Spleen (tissue), 7 donors: ENCODE data around the gene CDHR2.

ENCODE experiments used
- POLR2A ChIP-seq, 3 donors: fragments of 450-650 bp; IDR thresholded peaks; one replicate each; pipeline ENCODE4 v1.5.1; 2017; ENCODE audit warnings: antibody characterized with exemption in 3 of 3, mild to moderate bottlenecking in 1 of 3
- TF ChIP-seq, protein P1 (sequence below), 11 experiments: fragments of 200-600 bp in 7 of 11; fragments of 450-650 bp in 4 of 11; sonication (generic) in 4 of 11; IDR thresholded peaks in 8 of 11; conservative IDR thresholded peaks in 3 of 11; 1 replicate in 7 of 11; 2 replicates in 4 of 11; pipeline versions ENCODE4 v1.4.0 to v1.8.0; 2016 to 2021; ENCODE audit warnings: antibody characterized with exemption in 11 of 11, inconsistent platforms in 4 of 11, mild to moderate bottlenecking in 1 of 11
- donor health status: DM: no; HTN: no; CAD: no; lungs with moderate emphysema.
- donor health status: DM: no; HTN: no; CAD: no.
- donor health status: DM: no; HTN: no; CAD: no.

DNA sequence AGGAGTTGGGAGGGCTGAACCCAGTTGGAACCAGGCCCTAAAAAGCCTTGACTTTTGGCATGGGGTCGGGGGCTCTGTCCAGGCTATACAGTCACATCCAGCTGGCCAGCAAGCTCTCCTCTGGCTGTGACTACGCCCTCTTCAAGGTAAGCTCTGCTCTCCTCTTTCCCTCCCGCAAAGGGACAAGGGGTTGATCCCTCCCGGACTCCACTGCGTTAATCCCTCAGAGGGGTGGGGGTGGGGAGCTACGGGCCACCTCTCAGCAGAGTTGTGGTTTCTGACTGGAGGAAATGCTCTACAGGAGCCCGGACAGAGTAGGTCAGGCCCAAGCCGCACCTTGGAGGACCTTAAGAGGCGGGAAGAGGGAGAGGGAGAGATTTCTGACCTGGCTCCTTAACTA, 95.2 kb downstream of the CDHR2 start:
- TF ChIP-seq, protein P1, sequence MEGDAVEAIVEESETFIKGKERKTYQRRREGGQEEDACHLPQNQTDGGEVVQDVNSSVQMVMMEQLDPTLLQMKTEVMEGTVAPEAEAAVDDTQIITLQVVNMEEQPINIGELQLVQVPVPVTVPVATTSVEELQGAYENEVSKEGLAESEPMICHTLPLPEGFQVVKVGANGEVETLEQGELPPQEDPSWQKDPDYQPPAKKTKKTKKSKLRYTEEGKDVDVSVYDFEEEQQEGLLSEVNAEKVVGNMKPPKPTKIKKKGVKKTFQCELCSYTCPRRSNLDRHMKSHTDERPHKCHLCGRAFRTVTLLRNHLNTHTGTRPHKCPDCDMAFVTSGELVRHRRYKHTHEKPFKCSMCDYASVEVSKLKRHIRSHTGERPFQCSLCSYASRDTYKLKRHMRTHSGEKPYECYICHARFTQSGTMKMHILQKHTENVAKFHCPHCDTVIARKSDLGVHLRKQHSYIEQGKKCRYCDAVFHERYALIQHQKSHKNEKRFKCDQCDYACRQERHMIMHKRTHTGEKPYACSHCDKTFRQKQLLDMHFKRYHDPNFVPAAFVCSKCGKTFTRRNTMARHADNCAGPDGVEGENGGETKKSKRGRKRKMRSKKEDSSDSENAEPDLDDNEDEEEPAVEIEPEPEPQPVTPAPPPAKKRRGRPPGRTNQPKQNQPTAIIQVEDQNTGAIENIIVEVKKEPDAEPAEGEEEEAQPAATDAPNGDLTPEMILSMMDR (IDR thresholded peaks at IDR 0.05 in 8 of 11, conservative IDR thresholded peaks at IDR 0.05 in 3 of 11) = no peak
- no peak for TF ChIP-seq POLR2A (IDR thresholded peaks at IDR 0.05)
